NCI-H82 treated with DMSO at 0.1 percent for 48 hours (cell line): ENCODE data around the gene KRT71.

Experiments
- DNase-seq: peaks from one replicate; lab custom pipeline; 2025; ENCODE audit not compliant: unreplicated experiment; lab: John Stamatoyannopoulos, UW

KRT71 gene

GRCh38 chr12:52539821-52540173 lies 13.1 kb downstream of the KRT71 start:
- no peak for DNase-seq

- DNase-seq, result no peak
Measured at GRCh38 chr12:52539083-52539820, 13.7 kb downstream of the KRT71 start.

- DNase-seq, result no peak
Measured at GRCh38 chr12:52537101-52537500, 15.8 kb downstream of the KRT71 start.

GRCh38 chr12:52535574-52535973 lies 17.4 kb downstream of the KRT71 start:
- no peak for DNase-seq

- DNase-seq, result no peak
Measured at GRCh38 chr12:52534482-52534881, 18.5 kb downstream of the KRT71 start.

- no peak for DNase-seq
Measured at GRCh38 chr12:52533686-52534470, 19.1 kb downstream of the KRT71 start.

GRCh38 chr12:52532636-52533035 lies 20.3 kb downstream of the KRT71 start:
- no peak for DNase-seq

- no peak for DNase-seq
Measured at GRCh38 chr12:52531566-52532300, 21.2 kb downstream of the KRT71 start.

GRCh38 chr12:52530905-52531304 lies 22.0 kb downstream of the KRT71 start:
- no peak for DNase-seq

- DNase-seq, result no peak
Measured at GRCh38 chr12:52530366-52530765, 22.6 kb downstream of the KRT71 start.

- DNase-seq, result no peak
Measured at GRCh38 chr12:52529846-52530245, 23.1 kb downstream of the KRT71 start.

- no peak for DNase-seq
Measured at GRCh38 chr12:52529417-52529816, 23.5 kb downstream of the KRT71 start.

- no peak for DNase-seq
Measured at GRCh38 chr12:52528641-52529143, 24.3 kb downstream of the KRT71 start.

- DNase-seq, result no peak
Measured at GRCh38 chr12:52527121-52527800, 25.7 kb downstream of the KRT71 start.

GRCh38 chr12:52526511-52526951 lies 26.4 kb downstream of the KRT71 start:
- DNase-seq, result no peak

GRCh38 chr12:52525661-52526499 lies 27.1 kb downstream of the KRT71 start:
- no peak for DNase-seq

- no peak for DNase-seq
Measured at GRCh38 chr12:52524898-52525591, 27.9 kb downstream of the KRT71 start.

GRCh38 chr12:52524241-52524897 lies 28.6 kb downstream of the KRT71 start:
- no peak for DNase-seq

- DNase-seq, result no peak
Measured at GRCh38 chr12:52523824-52524223, 29.1 kb downstream of the KRT71 start.
